Panc1 (cell line): Measurements from ENCODE around the gene NAA25.

Experiments used
- POLR2AphosphoS5 ChIP-seq: IDR thresholded peaks from 2 replicates; pipeline ENCODE4 v1.6.1; 2012; ENCODE audit warnings: mild to moderate bottlenecking, low read depth, low read length, moderate library complexity
- SIN3A ChIP-seq: IDR thresholded peaks from 2 replicates; pipeline ENCODE4 v1.6.1; 2012; ENCODE audit warnings: low read depth, mild to moderate bottlenecking, low read length, moderate library complexity, borderline replicate concordance; ENCODE audit not compliant: insufficient read depth
- TCF7L2 ChIP-seq: IDR thresholded peaks from 2 replicates; pipeline ENCODE4 v1.6.1; 2011; ENCODE audit warnings: mild to moderate bottlenecking, low read depth, low read length, inconsistent platforms
- TF ChIP-seq, protein P1 (sequence below): fragments of 450-650 bp; IDR thresholded peaks from 2 replicates; pipeline ENCODE4 v1.5.1; 2017; ENCODE audit warnings: mild to moderate bottlenecking

DNA sequence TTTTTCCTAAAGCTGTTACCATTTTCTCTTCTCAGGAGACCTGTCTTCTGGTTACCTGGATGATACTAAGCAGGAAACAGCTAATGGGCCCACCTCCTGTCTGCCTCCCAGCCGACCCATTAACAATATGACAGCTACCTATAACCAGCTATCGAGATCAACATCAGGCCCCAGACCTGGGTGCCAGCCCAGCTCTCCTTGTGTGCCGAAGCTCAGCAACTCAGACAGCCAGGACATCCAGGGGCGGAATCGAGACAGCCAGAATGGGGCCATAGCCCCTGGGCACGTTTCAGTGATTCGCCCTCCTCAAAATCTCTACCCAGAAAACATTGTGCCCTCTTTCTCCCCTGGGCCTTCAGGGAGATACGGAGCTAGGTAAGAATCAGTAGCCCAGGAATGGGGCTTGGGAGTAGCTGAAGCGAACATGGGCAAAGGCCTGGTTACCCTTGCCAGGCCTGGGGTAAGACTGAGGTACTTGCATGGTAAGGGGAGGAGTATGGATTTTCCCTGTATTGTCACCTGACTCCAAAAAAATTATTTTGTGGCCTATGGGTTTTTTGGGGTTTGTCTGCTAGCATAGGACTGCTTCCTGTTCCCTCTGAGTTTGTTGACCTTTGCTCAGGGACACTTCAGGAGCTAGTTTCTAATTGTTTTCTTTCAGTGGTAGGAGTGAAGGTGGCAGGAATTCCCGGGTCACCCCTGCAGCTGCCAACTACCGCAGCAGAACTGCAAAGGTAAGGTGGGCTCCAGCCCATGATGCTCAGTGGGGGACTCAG, 43.4 kb upstream of the NAA25 start:
- TF ChIP-seq, protein P1, sequence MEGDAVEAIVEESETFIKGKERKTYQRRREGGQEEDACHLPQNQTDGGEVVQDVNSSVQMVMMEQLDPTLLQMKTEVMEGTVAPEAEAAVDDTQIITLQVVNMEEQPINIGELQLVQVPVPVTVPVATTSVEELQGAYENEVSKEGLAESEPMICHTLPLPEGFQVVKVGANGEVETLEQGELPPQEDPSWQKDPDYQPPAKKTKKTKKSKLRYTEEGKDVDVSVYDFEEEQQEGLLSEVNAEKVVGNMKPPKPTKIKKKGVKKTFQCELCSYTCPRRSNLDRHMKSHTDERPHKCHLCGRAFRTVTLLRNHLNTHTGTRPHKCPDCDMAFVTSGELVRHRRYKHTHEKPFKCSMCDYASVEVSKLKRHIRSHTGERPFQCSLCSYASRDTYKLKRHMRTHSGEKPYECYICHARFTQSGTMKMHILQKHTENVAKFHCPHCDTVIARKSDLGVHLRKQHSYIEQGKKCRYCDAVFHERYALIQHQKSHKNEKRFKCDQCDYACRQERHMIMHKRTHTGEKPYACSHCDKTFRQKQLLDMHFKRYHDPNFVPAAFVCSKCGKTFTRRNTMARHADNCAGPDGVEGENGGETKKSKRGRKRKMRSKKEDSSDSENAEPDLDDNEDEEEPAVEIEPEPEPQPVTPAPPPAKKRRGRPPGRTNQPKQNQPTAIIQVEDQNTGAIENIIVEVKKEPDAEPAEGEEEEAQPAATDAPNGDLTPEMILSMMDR, result no peak
- TF ChIP-seq POLR2AphosphoS5 (no peak), SIN3A (no peak), TCF7L2 (no peak)
